ENCODE results near the gene RHBDD2.
"Not testable (repeated sequence)": the region's sequence is repeated elsewhere in the genome, so short reads cannot be mapped to it uniquely, and the experiment has no call there.

The RHBDD2 gene

DNA sequence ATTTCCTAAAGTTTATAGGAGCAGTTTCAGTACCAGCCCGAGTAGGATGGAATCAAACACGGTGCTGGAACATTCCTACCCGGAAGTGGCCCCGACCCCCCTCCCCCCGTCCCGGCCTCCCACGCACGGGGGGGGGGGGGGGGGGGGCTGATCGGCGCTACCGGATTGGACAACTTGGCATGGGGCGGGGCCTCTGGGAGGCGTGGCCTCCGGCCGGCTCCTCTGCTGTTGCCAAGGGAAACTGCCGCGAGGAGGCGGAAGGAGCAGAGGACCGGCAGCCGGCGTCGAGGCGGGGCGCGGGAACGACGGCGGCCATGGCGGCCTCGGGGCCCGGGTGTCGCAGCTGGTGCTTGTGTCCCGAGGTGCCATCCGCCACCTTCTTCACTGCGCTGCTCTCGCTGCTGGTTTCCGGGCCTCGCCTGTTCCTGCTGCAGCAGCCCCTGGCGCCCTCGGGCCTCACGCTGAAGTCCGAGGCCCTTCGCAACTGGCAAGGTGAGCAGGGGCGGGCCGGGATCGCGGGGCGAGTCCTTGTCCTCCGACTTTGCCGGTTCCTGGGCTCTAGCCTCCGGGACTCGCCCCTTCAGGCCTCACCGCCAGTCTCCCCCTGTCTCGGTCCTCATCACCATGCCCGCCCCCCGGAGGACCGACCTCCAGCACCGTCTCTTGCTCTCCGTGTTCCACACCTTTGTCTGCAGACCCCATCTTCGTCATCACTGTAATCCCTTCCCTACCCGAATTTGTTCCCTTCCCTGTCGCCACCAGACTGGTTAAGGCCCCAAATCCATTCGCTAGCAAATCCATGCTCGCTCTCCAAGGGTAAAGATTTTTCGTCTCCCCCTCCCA, at the start of gene RHBDD2:
RHBDD2 (plus strand) TSS at position 266 of the 843 bp plus-strand sequence; CDS start at position 315, 49 bp downstream.
- peak; percentile 97 for DNase-seq (ENCODE audit: low read depth)

DNA sequence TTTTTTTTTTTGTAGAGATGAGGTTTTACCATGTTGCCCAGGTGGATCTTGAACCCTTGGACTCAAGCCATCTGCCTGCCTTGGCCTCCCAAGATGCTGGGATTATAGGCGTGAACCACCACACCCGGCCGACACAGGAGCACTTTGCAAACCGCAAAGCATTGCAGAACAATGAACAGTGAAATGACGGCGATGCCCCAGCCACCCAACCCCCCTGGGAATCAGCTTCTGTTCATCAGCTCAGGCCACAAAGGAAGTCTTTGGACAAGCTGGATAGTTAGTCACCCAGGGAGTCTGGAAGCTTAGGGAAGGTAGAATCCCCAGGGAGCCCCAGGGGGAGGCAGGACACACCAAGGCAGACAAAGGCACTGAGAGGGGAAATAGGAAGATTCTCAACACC, 49.2 kb upstream of the RHBDD2 start:
- DNase-seq (ENCODE audit: low read depth) = not testable (repeated sequence)

GRCh38 chr7:75830978-75831377, 47.9 kb upstream of the RHBDD2 start:
- no peak for DNase-seq (ENCODE audit: low read depth)

DNA sequence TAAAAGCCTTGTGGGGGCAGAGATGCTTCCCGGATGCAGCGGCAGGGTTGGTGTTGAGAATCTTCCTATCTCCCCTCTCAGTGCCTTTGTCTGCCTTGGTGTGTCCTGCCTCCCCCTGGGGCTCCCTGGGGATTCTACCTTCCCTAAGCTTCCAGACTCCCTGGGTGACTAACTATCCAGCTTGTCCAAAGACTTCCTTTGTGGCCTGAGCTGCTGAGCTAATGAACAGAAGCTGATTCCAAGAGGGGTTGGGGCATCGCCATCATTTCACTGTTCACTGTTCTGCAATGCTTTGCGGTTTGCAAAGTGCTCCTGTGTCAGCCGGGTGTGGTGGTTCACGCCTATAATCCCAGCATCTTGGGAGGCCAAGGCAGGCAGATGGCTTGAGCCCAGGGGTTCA, 45.2 kb upstream of the RHBDD2 start:
- not testable (repeated sequence) for DNase-seq (ENCODE audit: low read depth)

DNA sequence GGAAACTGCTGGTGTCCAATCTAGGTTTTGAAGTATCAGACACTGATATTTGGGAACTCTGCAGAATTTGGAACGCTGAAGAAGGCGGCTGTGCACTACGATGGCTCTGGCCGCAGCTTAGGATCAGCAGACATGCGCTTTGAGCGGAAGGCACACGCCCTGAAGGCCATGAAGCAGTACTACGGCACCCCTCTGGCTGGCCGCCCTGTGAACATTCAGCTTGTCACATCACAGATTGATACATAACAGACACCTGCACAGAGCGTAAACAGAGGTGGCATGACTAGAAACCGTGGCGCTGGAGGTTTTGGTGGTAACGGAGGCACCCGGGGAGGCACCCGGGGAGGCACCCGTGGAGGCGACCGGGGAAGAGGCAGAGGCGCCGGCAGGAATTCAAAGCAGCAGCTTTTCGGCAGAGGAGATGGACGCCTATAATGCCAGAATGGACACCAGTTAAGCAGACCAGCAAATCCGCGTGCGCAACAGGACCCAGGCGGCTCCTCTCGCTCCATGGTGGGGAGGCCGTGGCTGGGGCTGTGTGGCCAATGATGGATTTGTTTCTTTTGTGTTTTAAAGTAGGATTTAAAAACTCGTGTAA, 43.0 kb upstream of the RHBDD2 start:
- DNase-seq (ENCODE audit: low read depth) = no peak

DNA sequence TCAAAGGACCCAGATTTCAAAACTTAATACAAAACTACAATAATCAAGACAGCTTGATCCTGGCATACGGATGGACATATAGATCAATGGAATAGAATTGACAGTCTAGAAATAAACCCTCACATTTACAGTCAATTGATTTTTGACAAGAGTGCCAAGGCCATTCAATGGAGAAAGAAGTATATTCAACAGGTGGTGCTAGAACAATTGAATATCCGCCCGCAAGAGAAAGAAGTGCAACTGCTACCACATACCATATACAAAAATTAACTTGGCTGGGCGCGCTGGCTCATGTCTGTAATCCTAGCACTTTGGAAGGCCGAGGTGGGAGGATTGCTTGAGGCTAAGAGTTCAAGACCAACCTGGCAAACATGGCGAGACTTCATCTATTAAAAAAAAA, 42.0 kb upstream of the RHBDD2 start:
- DNase-seq (ENCODE audit: low read depth) = no peak

DNA sequence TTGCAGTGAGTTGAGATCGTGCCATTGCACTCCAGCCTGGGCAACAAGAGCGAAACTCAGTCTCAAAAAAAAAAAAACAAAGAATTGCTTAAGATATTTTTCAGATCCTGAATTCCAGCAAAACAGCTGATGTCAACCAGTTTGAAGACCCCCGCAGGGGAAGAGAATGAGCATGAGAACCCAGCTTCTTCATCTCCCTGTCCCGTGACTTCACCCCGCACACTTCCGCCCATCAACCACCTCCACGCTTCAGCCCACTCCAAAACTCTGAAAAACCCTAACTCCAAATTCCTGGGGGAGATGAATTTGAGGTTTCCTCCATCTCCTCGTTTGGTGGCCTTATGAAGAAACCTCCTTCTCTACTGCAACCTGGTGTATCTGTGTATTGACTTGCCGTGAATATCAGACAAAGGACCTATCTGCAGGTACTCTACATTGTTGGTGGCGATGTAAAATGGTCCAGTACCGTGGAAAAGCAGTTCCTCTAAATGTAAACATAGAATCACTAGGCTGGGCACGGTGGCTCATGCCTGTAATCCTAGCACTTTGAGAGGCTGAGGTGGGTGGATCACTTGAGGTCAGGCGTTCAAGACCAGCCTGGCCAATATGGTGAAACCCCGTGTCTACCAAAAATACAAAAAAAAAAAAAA, 40.4 kb upstream of the RHBDD2 start:
- not testable (repeated sequence) for DNase-seq (ENCODE audit: low read depth)

- DNase-seq (ENCODE audit: low read depth) = no peak
These were observed 38.8 kb upstream of the RHBDD2 start for GRCh38 chr7:75840029-75840428.

GRCh38 chr7:75842836-75843446, 35.9 kb upstream of the RHBDD2 start:
- DNase-seq (ENCODE audit: low read depth) = no peak

DNA sequence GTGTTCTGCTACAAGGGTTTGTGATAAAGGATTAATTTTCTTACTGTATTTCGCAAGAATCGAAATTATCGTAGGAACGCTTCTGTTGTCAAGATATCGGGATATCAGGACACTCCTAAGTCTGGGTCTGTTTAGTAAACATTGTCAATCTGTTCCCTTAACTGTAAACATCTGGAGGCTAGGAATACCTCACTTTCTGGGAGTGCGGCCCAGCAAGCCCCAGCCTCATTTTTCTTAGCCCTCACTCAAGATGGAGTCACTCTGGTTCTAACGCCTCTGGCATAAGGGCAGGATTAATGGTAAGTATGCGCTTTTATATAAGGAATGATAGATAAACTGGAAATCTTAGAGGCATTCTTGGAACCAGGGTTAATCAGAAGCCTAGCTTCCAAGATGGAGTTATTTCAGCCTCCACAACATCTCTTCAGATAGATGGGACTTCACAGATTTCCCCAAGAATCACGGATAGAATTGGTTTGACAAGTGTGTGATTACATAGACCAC, 35.2 kb upstream of the RHBDD2 start:
- no peak for DNase-seq (ENCODE audit: low read depth)

- no peak for DNase-seq (ENCODE audit: low read depth)
These were observed 34.7 kb upstream of the RHBDD2 start for GRCh38 chr7:75844158-75844557.

DNA sequence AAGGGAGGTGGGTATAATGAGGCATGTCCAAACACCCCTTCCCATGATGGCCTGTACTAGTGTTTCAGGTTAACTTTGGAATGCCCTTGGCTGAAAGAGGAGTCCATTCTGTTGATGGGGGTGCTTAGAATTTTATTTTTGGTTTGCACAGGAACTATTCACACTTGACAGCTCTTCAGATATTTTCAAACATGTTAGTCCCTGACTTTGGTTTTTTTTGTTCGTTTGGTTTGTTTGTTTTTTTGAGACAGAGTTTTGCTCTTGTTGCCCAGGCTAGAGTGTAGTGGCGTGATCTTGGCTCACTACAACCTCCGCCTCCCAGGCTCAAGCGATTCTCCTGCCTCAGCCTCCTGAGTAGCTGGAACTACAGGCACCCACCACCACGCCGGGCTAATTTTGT, 33.7 kb upstream of the RHBDD2 start:
- DNase-seq (ENCODE audit: low read depth) = not testable (repeated sequence)

DNA sequence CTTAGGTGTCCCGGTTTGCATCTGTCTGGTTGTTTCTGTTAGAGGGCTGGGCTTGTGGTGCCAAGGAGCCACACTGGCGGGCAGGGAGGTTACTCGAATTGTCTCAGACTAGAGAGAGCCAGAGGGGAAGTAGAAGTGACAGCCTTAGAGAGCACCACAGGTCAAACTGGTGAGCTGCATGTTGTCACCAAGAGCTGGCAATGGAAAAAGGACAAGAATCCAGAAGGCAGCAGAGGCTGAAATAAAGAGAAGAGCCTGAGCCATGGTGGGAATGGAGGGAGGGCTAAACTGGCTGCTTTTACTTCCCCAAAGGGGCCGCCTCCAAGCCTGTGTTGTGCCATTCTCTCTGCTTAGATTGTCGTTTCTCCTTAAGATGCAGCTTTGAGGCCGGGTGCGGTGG, 31.1 kb upstream of the RHBDD2 start:
- DNase-seq (ENCODE audit: low read depth) = no peak

- no peak for DNase-seq (ENCODE audit: low read depth)
These were observed 29.3 kb upstream of the RHBDD2 start for GRCh38 chr7:75849573-75849972.

GRCh38 chr7:75850235-75850634, 28.6 kb upstream of the RHBDD2 start:
- no peak for DNase-seq (ENCODE audit: low read depth)

DNA sequence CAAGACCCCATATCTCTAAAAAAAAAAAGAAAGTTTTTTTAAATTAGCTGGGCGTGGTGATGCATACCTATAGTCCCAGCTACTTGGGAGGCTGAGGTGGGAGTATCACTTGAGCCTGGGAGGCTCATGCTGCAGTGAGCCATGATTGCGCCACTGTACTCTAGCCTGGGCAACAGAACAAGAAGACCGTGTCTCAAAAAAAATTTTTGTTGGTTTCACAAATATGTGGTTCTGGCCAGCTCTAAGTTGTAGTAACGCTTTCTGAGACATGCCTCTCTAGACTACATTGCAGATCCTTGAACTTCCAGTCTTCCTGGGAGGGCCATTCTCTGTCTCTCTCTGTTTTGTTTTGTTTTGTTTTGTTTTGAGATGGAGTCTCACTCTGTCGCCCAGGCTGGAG, 24.6 kb upstream of the RHBDD2 start:
- DNase-seq (ENCODE audit: low read depth) = no peak

GRCh38 chr7:75854813-75855345, 24.0 kb upstream of the RHBDD2 start:
- not testable (repeated sequence) for DNase-seq (ENCODE audit: low read depth)

DNA sequence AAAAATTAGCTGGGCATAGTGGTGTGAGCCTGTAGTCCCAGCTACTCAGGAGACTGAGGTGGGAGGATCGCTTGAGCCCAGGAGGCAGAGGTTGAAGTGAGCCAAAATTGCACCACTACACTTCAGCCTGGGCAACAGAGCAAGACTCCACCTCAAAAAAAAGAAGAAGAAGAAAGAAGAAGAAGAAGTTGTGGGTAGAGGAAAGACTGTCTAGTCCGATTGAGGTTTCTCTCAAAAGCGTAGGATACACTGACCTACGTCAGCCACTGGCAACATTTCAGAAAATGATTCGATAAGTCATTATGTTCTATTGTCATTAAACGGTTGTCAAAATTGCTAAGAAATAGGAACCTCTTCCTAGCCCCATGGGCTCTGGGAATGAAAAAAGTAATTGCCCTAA, 22.3 kb upstream of the RHBDD2 start:
- no peak for DNase-seq (ENCODE audit: low read depth)

DNA sequence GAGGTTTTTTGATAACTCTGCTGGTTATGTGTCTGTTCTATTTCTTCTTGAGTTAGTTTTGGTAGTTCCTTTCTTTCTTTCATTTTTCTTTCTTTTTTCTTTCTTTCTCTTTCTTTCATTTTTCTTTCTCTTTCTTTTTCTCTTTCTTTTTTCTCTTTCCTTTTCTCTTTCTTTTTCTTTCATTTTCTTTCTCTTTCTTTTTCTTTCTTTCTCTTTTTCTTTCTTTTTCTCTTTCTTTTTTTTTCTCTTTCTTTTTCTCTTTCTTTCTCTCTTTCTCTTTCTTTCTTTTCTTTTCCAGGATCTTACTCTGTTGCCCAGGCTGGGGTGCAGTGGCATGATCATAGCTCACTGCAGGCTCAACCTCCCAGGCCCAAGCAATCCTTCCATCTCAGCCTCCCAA, 20.4 kb upstream of the RHBDD2 start:
- no peak for DNase-seq (ENCODE audit: low read depth)

- DNase-seq (ENCODE audit: low read depth) = no peak
These were observed 17.2 kb upstream of the RHBDD2 start for GRCh38 chr7:75861636-75862035.

DNA sequence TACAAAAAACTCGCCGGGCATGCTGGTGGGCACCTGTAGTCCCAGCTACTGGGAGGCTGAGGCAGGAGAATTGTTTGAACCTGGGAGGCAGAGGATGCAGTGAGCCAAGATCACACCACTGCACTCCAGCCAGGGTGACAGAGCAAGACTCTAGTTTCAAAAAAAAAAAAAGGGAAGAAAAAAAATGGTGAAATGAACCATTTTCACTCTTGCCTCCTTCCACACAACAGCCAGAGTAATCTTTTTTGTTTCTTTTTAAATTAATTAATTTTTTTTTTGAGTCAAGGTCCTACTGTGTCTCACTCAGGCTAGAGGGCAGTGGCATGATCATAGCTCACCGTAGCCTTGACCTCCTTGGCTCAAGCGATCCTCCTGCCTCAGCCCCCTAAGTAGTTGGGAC, 14.6 kb upstream of the RHBDD2 start:
- DNase-seq (ENCODE audit: low read depth) = not testable (repeated sequence)

DNA sequence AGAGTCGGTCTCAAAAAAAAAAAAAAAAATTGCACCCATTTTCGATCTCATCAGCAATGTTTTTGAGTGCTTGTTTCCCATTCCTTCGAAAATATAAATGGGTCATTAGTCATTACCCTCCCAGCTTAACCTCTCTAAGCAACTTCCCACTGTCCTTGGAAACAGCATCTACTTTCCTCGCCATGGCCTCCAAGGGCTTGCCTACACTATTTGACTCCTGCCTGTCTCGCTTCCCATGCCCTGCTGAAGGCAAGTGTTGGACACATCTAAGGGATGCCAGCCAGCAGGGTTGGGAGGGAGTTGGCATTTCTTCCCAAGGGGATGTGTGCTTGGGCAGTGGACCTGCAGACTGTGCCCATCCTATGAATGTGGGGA, 12.7 kb upstream of the RHBDD2 start:
- no peak for DNase-seq (ENCODE audit: low read depth)
